GM19035 (cell line): ENCODE measurements around the gene TBC1D23.
"Not testable (repeated sequence)": the region's sequence is repeated elsewhere in the genome, so short reads cannot be mapped to it uniquely, and the experiment has no call there.

Experiments used
- ATAC-seq: cut with Tn5 transposase; IDR thresholded peaks from one replicate; pipeline ENCODE4 v1.9.1; 2021; ENCODE audit not compliant: unreplicated experiment

TBC1D23 gene

GRCh38 chr3:100340527-100340926 lies 79.7 kb downstream of the TBC1D23 start:
- no peak for ATAC-seq

GRCh38 chr3:100348727-100349126 lies 87.9 kb downstream of the TBC1D23 start:
- no peak for ATAC-seq

GRCh38 chr3:100351770-100352169 lies 91.0 kb downstream of the TBC1D23 start:
- not testable (repeated sequence) for ATAC-seq

- no peak for ATAC-seq
Measured at GRCh38 chr3:100352296-100353231, 91.8 kb downstream of the TBC1D23 start.

GRCh38 chr3:100354850-100355249 lies 94.1 kb downstream of the TBC1D23 start:
- ATAC-seq: no peak

- ATAC-seq: no peak
Measured at GRCh38 chr3:100358413-100358812, 97.6 kb downstream of the TBC1D23 start.

GRCh38 chr3:100359035-100359434 lies 98.2 kb downstream of the TBC1D23 start:
- ATAC-seq: no peak

- no peak for ATAC-seq
Measured at GRCh38 chr3:100360757-100361496, 100.1 kb downstream of the TBC1D23 start.

GRCh38 chr3:100361897-100362296 lies 101.1 kb downstream of the TBC1D23 start:
- ATAC-seq: no peak

- ATAC-seq: no peak
Measured at GRCh38 chr3:100364421-100364820, 103.6 kb downstream of the TBC1D23 start.

GRCh38 chr3:100366424-100366823 lies 105.6 kb downstream of the TBC1D23 start:
- no peak for ATAC-seq

GRCh38 chr3:100368441-100368840 lies 107.6 kb downstream of the TBC1D23 start:
- ATAC-seq: no peak

GRCh38 chr3:100370756-100371155 lies 110.0 kb downstream of the TBC1D23 start:
- no peak for ATAC-seq

GRCh38 chr3:100374521-100374920 lies 113.7 kb downstream of the TBC1D23 start:
- ATAC-seq: no peak
